OCI-LY7 (cell line): ENCODE results near the gene ZNF532. TPM values are rescaled to one million over a fixed set of nuclear protein-coding genes. Genes with fewer than 3 reads are reported as not detected.

Source experiments
- BruUV-seq: library from RNA; stranded (reverse); fragments of 400-500 nt; replicated peaks from 2 replicates; lab custom pipeline; 2021; lab: Mats Ljungman, UMichigan
- CTCF ChIA-PET: fragments of 300-600 bp; sonication (Branson Sonifier 250); formaldehyde crosslinking; loops from one replicate; lab custom pipeline; 2022; ENCODE audit warnings: antibody characterized with exemption; ENCODE audit not compliant: unreplicated experiment; lab: Charles Lee
- POLR2A ChIA-PET: fragments of 300-600 bp; sonication (Branson Sonifier 250); formaldehyde crosslinking; loops from one replicate; lab custom pipeline; 2022; ENCODE audit warnings: antibody characterized with exemption; lab: Charles Lee
- DNase-seq: peaks from one replicate; pipeline ENCODE4 v3.0.0-alpha.2; 2015; ENCODE audit warnings: low spot score
- H2AFZ ChIP-seq: fragments of 200-600 bp; sonication (generic), shearing (Covaris generic); 2 replicates; pipeline ENCODE4 v1.6.1; 2014; ENCODE audit warnings: mild to moderate bottlenecking, antibody characterized with exemption, low read length, moderate library complexity
- H3K27ac ChIP-seq: fragments of 200-600 bp; sonication (generic); 2 replicates; pipeline ENCODE4 v1.5.1; 2014; ENCODE audit warnings: mixed run types, low read depth, mild to moderate bottlenecking, moderate library complexity, low read length, inconsistent platforms; ENCODE audit not compliant: poor library complexity, severe bottlenecking
- H3K36me3 ChIP-seq: fragments of 200-600 bp; sonication (generic); 2 replicates; pipeline ENCODE4 v1.6.1; 2014; ENCODE audit warnings: mild to moderate bottlenecking, antibody characterized with exemption, low read length, moderate library complexity, mixed read lengths; ENCODE audit not compliant: insufficient read depth
- H3K4me1 ChIP-seq: fragments of 200-600 bp; sonication (generic); 2 replicates; pipeline ENCODE4 v1.5.1; 2014; ENCODE audit warnings: mild to moderate bottlenecking, low read length; ENCODE audit not compliant: insufficient read depth, poor library complexity, severe bottlenecking
- H3K4me2 ChIP-seq: fragments of 200-600 bp; sonication (generic); 2 replicates; pipeline ENCODE4 v1.6.1; 2014; ENCODE audit warnings: mild to moderate bottlenecking, low read length
- H3K4me3 ChIP-seq: fragments of 200-600 bp; sonication (generic); 2 replicates; pipeline ENCODE4 v1.5.1; 2014; ENCODE audit warnings: mild to moderate bottlenecking, low read depth, low read length; ENCODE audit not compliant: poor library complexity, severe bottlenecking
- H3K79me2 ChIP-seq: fragments of 200-600 bp; sonication (generic); 2 replicates; pipeline ENCODE4 v1.6.1; 2016; ENCODE audit warnings: low read depth, mild to moderate bottlenecking, low read length, moderate library complexity, mixed read lengths; ENCODE audit not compliant: insufficient read depth
- H3K9me2 ChIP-seq: fragments of 200-600 bp; sonication (generic); 2 replicates; pipeline ENCODE4 v1.6.1; 2016; ENCODE audit warnings: mild to moderate bottlenecking, low read length, mixed read lengths; ENCODE audit not compliant: insufficient read depth
- H3K9me3 ChIP-seq: fragments of 200-600 bp; sonication (generic); 2 replicates; pipeline ENCODE4 v1.6.1; 2014; ENCODE audit warnings: mild to moderate bottlenecking, mixed run types, low read length, mixed read lengths
- H4K20me1 ChIP-seq: fragments of 200-600 bp; sonication (generic); 2 replicates; pipeline ENCODE4 v1.6.1; 2014; ENCODE audit warnings: mild to moderate bottlenecking, antibody characterized with exemption, low read length, moderate library complexity, mixed read lengths; ENCODE audit not compliant: insufficient read depth
- EZH2phosphoT487 ChIP-seq: fragments of 200-600 bp; sonication (generic); IDR thresholded peaks from 2 replicates; pipeline ENCODE4 v1.6.1; 2018; ENCODE audit warnings: low read depth, borderline replicate concordance, mild to moderate bottlenecking, mixed run types, antibody characterized with exemption, low read length, moderate library complexity, mixed read lengths
- intact Hi-C: fragments of 100-400 bp; cut with micrococcal nuclease; formaldehyde crosslinking; loops from one replicate; pipeline ENCODE4 v1.10.0; 2022; ENCODE audit not compliant: unreplicated experiment
- total RNA-seq, 2 experiments: library from RNA; depleted of rRNA in 1 of 2; stranded (reverse); fragments of >200 nt in 1 of 2; shearing (Covaris generic) in 1 of 2; gene quantifications; 2 replicates each; pipeline ENCODE4 v1.2.3, GENCODE V29; 2014 to 2022
- TF ChIP-seq, protein P1 (sequence below): fragments of 200-600 bp; sonication (generic); conservative IDR thresholded peaks from 2 replicates; pipeline ENCODE4 v1.5.1; 2014; ENCODE audit warnings: mild to moderate bottlenecking, antibody characterized with exemption, low read length, moderate library complexity, mixed read lengths

The ZNF532 gene
- total RNA-seq, 2 experiments from 2014 or later: 10.4 to 18.7 TPM

DNA sequence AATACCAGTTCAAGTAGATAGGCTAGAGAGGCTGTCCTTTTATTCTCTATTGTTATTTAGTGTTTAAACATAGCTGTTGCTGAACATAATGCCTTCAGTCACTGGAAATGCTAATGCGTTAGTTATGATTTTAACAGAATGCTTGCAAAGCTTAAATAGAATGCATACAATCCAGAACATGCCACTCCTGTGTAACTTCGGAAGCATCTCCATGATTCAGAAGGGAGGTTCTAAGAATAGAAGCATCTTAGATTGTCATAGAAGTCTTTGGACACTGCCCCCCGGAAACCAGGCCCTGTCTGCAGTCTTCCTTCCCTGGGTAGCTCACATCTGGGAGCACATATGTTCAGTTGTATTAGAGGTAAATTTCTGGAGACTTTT, 73.2 kb downstream of the ZNF532 start:
- Histone ChIP-seq H3K4me3 (no peak overlapping the region), H3K27ac (no peak overlapping the region), H3K36me3 (peaks cover 39% of the 10 kb centered on the region), H3K9me2 (no peaks in the 10 kb centered on the region), H2AFZ (no peak overlapping the region), H4K20me1 (no peaks in the 10 kb centered on the region), H3K9me3 (no peaks in the 10 kb centered on the region), H3K4me2 (no peak overlapping the region), H3K79me2 (no peaks in the 10 kb centered on the region), H3K4me1 (peaks cover 5% of the 10 kb centered on the region)
- intact Hi-C loops: no loop called here
- ChIA-PET CTCF (no interaction called here), POLR2A (interaction anchor here (0.7 to 1.1 kb wide), 3 partner anchors 36 to 122 kb away, joined by 3 read pairs; no protein-coding TSS in a partner anchor)
- TF ChIP-seq, protein P1, sequence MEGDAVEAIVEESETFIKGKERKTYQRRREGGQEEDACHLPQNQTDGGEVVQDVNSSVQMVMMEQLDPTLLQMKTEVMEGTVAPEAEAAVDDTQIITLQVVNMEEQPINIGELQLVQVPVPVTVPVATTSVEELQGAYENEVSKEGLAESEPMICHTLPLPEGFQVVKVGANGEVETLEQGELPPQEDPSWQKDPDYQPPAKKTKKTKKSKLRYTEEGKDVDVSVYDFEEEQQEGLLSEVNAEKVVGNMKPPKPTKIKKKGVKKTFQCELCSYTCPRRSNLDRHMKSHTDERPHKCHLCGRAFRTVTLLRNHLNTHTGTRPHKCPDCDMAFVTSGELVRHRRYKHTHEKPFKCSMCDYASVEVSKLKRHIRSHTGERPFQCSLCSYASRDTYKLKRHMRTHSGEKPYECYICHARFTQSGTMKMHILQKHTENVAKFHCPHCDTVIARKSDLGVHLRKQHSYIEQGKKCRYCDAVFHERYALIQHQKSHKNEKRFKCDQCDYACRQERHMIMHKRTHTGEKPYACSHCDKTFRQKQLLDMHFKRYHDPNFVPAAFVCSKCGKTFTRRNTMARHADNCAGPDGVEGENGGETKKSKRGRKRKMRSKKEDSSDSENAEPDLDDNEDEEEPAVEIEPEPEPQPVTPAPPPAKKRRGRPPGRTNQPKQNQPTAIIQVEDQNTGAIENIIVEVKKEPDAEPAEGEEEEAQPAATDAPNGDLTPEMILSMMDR: no peak
- no peak for TF ChIP-seq EZH2phosphoT487
- BruUV-seq: no TSS peak
- no peak for DNase-seq

DNA sequence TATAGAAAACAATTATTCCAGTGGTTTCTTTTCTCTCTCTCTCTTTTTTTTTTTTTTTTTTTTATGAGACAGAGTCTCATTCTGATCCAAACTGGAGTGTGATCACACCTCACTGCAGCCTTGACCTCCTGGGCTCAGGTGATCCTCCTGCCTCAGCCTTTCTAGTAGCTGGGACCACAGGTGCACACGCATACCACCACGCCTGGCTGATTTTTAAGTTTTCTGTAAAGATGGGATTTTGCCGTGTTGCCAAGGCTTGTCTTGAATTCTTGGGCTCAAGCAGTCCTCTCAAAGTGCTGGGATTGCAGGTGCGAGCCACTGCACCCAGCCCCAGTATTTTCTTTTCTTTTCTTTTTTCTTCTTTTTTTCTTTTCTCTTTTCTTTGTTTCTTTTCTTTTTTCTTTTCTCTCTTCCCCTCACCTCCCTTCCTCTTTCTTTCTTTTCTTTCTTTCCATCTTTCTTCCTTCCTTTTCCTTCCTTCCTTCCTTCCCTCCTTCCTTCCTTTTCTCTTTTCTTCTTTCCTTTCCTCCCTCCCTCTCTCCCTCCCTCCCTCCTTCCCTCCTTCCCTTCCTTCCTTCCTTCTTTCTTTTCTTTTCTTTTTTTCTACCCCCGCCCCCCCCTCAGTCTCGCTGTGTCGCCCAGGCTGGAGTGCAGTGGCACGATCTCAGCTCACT, 76.9 kb downstream of the ZNF532 start:
- no peak overlapping the region for H3K27ac ChIP-seq
- no TSS peak for BruUV-seq
- peaks cover 31% of the 10 kb centered on the region for H3K4me1 ChIP-seq
- no peaks in the 10 kb centered on the region for H3K9me3 ChIP-seq
- H3K9me2 ChIP-seq: no peaks in the 10 kb centered on the region
- H3K36me3 ChIP-seq: peaks cover 58% of the 10 kb centered on the region
- POLR2A ChIA-PET: no interaction called here
- H3K79me2 ChIP-seq: no peaks in the 10 kb centered on the region
- DNase-seq: no peak
- H3K4me2 ChIP-seq: no peak overlapping the region
- TF ChIP-seq EZH2phosphoT487: no peak
- TF ChIP-seq, protein P1: no peak
- CTCF ChIA-PET: no interaction called here
- H3K4me3 ChIP-seq: no peak overlapping the region
- intact Hi-C loops: no loop called here
- H4K20me1 ChIP-seq: no peaks in the 10 kb centered on the region
- H2AFZ ChIP-seq: no peak overlapping the region

DNA sequence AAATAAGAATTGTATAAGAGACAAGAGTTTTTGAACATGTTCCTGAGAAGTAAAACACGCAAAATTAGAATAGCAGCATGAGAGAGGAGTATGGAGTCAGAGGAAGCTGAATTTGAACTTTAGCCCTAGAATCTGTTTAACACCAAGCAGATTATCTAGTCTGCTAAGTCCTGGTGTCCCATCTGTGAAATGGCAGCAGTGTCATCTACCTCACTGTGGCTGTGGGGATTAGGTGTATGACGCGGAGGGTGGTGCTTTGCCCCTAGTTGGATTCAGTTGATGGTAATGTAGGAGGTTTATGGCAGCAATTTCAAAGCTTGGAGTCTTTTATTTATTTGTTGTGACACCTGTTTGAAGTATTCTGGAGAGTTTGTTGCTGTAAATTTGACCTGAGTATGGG, 79.2 kb downstream of the ZNF532 start:
- Histone ChIP-seq H3K4me2 (no peak overlapping the region), H4K20me1 (no peaks in the 10 kb centered on the region), H3K36me3 (peaks cover 52% of the 10 kb centered on the region), H3K9me2 (no peaks in the 10 kb centered on the region), H3K9me3 (no peaks in the 10 kb centered on the region), H3K4me3 (no peak overlapping the region), H3K4me1 (peaks cover 52% of the 10 kb centered on the region), H3K79me2 (no peaks in the 10 kb centered on the region), H3K27ac (no peak overlapping the region), H2AFZ (no peak overlapping the region)
- no TSS peak for BruUV-seq
- no peak for DNase-seq
- POLR2A ChIA-PET: interaction anchor here (0.8 kb wide), 1 partner anchor 32 kb away, joined by 3 read pairs; no protein-coding TSS in a partner anchor
- intact Hi-C loops: no loop called here
- TF ChIP-seq, protein P1: no peak
- TF ChIP-seq EZH2phosphoT487: no peak
- CTCF ChIA-PET: no interaction called here
